K562 (cell line): ENCODE measurements around the gene LAPTM5.

Source experiments
- ATF1 ChIP-seq, 2 experiments: fragments of 450-650 bp in 1 of 2; IDR thresholded peaks; 2 replicates each; pipeline ENCODE4 v1.6.1; 2016; ENCODE audit warnings: missing compliant biosample characterization in 1 of 2, missing genetic modification characterization in 1 of 2
- HDAC1 ChIP-seq, 2 experiments: fragments of 450-650 bp; IDR thresholded peaks; 2 replicates each; pipeline ENCODE4 v1.6.1; 2016 to 2017; ENCODE audit warnings: inconsistent platforms in 1 of 2, mild to moderate bottlenecking in 1 of 2, moderate library complexity in 1 of 2
- JUND ChIP-seq, 2 experiments: IDR thresholded peaks; 2 replicates in 1 of 2; 3 replicates in 1 of 2; pipeline ENCODE4 v1.6.1; 2011; ENCODE audit warnings: borderline replicate concordance in 2 of 2, low read depth in 2 of 2, low read length in 2 of 2, improper control_type of control experiment in 1 of 2, missing biosample characterization in 1 of 2, missing genetic modification characterization in 1 of 2, missing genetic modification reagents in 1 of 2
- POLR2AphosphoS5 ChIP-seq: IDR thresholded peaks from 2 replicates; pipeline ENCODE4 v1.6.1; 2011; ENCODE audit warnings: mild to moderate bottlenecking, low read depth, low read length, moderate library complexity; ENCODE audit not compliant: control insufficient read depth, insufficient read depth
- SP1 ChIP-seq: sonication (generic); formaldehyde crosslinking; IDR thresholded peaks from 2 replicates; pipeline ENCODE4 v1.8.1; 2022; ENCODE audit warnings: mild to moderate bottlenecking, missing genetic modification reagents
- ZFP30 ChIP-seq: fragments of 250-450 bp; sonication (Bioruptor Pico); IDR thresholded peaks from 2 replicates; pipeline ENCODE4 v1.8.0; 2022; ENCODE audit warnings: moderate library complexity, mild to moderate bottlenecking, inconsistent platforms, borderline replicate concordance
- ZNF507 ChIP-seq: conservative IDR thresholded peaks from 2 replicates; pipeline ENCODE4 v1.6.1; 2017; ENCODE audit warnings: missing genetic modification characterization, missing compliant biosample characterization
- TF ChIP-seq, protein P1 (sequence below), 3 experiments: IDR thresholded peaks in 2 of 3; conservative IDR thresholded peaks in 1 of 3; 2 replicates each; pipeline ENCODE4 v1.5.1; 2011 to 2012; ENCODE audit warnings: low read length in 3 of 3, mild to moderate bottlenecking in 3 of 3, control low read depth in 2 of 3, improper control_type of control experiment in 1 of 3, inconsistent platforms in 1 of 3, low read depth in 1 of 3, mixed read lengths in 1 of 3, moderate library complexity in 1 of 3; ENCODE audit not compliant: insufficient read depth in 2 of 3
- TF ChIP-seq, protein P2 (sequence below): fragments of 200-800 bp; sonication (Bioruptor generic); IDR thresholded peaks from 2 replicates; pipeline ENCODE4 v1.6.1; 2016; ENCODE audit warnings: missing genetic modification characterization, missing compliant biosample characterization
- TF ChIP-seq, protein P3 (sequence below): sonication (generic); formaldehyde crosslinking; IDR thresholded peaks from 2 replicates; pipeline ENCODE4 v1.8.0; 2022; ENCODE audit warnings: mild to moderate bottlenecking, missing genetic modification reagents

DNA sequence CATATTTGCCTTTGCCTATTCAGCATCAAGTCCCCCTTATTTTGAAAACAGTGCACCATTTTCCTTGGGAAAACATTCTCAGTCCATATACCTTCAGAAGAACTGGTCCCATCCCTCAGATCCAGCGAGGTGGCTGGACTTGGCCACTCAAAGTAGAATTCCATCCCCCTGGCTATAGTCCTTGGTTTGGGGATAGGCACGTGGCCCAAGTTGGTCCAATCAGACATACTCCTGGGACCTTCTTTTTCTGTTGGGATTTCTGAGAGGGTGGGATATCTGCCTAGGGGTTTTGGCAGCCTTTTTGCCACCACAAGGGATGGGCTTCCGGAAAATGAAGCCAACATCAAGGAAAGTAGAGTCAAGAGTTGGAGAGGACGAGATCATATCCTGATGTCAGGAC is 23.5 kb downstream of the LAPTM5 start:
- TF ChIP-seq, protein P1, sequence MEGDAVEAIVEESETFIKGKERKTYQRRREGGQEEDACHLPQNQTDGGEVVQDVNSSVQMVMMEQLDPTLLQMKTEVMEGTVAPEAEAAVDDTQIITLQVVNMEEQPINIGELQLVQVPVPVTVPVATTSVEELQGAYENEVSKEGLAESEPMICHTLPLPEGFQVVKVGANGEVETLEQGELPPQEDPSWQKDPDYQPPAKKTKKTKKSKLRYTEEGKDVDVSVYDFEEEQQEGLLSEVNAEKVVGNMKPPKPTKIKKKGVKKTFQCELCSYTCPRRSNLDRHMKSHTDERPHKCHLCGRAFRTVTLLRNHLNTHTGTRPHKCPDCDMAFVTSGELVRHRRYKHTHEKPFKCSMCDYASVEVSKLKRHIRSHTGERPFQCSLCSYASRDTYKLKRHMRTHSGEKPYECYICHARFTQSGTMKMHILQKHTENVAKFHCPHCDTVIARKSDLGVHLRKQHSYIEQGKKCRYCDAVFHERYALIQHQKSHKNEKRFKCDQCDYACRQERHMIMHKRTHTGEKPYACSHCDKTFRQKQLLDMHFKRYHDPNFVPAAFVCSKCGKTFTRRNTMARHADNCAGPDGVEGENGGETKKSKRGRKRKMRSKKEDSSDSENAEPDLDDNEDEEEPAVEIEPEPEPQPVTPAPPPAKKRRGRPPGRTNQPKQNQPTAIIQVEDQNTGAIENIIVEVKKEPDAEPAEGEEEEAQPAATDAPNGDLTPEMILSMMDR (IDR thresholded peaks at IDR 0.05 in 2 of 3, conservative IDR thresholded peaks at IDR 0.05 in 1 of 3; ENCODE audit: insufficient read depth in 2 of 3, low read depth in 1 of 3, low read length in 3 of 3), result no peak
- TF ChIP-seq ATF1 (CRISPR knock-in tag; IDR thresholded peaks at IDR 0.05) (no peak), ATF1 (tag; IDR thresholded peaks at IDR 0.05) (no peak), POLR2AphosphoS5 (no peak), HDAC1 (IDR thresholded peaks at IDR 0.05) (no peak), SP1 (CRISPR knock-in tag) (no peak), ZFP30 (CRISPR knock-in tag) (no peak), JUND (IDR thresholded peaks at IDR 0.05; ENCODE audit: borderline replicate concordance, low read depth, low read length) (no peak), JUND (tag; IDR thresholded peaks at IDR 0.05; ENCODE audit: borderline replicate concordance, low read depth, low read length) (no peak), ZNF507 (tag) (no peak)
- TF ChIP-seq, protein P2, sequence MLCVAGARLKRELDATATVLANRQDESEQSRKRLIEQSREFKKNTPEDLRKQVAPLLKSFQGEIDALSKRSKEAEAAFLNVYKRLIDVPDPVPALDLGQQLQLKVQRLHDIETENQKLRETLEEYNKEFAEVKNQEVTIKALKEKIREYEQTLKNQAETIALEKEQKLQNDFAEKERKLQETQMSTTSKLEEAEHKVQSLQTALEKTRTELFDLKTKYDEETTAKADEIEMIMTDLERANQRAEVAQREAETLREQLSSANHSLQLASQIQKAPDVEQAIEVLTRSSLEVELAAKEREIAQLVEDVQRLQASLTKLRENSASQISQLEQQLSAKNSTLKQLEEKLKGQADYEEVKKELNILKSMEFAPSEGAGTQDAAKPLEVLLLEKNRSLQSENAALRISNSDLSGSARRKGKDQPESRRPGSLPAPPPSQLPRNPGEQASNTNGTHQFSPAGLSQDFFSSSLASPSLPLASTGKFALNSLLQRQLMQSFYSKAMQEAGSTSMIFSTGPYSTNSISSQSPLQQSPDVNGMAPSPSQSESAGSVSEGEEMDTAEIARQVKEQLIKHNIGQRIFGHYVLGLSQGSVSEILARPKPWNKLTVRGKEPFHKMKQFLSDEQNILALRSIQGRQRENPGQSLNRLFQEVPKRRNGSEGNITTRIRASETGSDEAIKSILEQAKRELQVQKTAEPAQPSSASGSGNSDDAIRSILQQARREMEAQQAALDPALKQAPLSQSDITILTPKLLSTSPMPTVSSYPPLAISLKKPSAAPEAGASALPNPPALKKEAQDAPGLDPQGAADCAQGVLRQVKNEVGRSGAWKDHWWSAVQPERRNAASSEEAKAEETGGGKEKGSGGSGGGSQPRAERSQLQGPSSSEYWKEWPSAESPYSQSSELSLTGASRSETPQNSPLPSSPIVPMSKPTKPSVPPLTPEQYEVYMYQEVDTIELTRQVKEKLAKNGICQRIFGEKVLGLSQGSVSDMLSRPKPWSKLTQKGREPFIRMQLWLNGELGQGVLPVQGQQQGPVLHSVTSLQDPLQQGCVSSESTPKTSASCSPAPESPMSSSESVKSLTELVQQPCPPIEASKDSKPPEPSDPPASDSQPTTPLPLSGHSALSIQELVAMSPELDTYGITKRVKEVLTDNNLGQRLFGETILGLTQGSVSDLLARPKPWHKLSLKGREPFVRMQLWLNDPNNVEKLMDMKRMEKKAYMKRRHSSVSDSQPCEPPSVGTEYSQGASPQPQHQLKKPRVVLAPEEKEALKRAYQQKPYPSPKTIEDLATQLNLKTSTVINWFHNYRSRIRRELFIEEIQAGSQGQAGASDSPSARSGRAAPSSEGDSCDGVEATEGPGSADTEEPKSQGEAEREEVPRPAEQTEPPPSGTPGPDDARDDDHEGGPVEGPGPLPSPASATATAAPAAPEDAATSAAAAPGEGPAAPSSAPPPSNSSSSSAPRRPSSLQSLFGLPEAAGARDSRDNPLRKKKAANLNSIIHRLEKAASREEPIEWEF (CRISPR knock-in tag), result no peak
- TF ChIP-seq, protein P3, sequence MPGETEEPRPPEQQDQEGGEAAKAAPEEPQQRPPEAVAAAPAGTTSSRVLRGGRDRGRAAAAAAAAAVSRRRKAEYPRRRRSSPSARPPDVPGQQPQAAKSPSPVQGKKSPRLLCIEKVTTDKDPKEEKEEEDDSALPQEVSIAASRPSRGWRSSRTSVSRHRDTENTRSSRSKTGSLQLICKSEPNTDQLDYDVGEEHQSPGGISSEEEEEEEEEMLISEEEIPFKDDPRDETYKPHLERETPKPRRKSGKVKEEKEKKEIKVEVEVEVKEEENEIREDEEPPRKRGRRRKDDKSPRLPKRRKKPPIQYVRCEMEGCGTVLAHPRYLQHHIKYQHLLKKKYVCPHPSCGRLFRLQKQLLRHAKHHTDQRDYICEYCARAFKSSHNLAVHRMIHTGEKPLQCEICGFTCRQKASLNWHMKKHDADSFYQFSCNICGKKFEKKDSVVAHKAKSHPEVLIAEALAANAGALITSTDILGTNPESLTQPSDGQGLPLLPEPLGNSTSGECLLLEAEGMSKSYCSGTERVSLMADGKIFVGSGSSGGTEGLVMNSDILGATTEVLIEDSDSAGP (CRISPR knock-in tag), result no peak
